HUES48 (cell line): Measurements from ENCODE around the gene GPR55.

Source experiments
- H3K27ac ChIP-seq: one replicate; pipeline ENCODE4 v1.7.0; 2013; ENCODE audit warnings: low read depth, low read length, inconsistent platforms
- H3K27me3 ChIP-seq: 2 replicates; pipeline ENCODE4 v1.6.1; 2013; ENCODE audit warnings: mild to moderate bottlenecking, low read length; ENCODE audit not compliant: control insufficient read depth, insufficient read depth
- H3K36me3 ChIP-seq: 2 replicates; pipeline ENCODE4 v1.6.1; 2013; ENCODE audit warnings: low read length; ENCODE audit not compliant: control insufficient read depth, insufficient read depth
- H3K4me1 ChIP-seq: 2 replicates; pipeline ENCODE4 v1.6.1; 2013; ENCODE audit warnings: mild to moderate bottlenecking, low read length; ENCODE audit not compliant: control insufficient read depth, insufficient read depth
- H3K4me3 ChIP-seq: 2 replicates; pipeline ENCODE4 v1.5.1; 2013; ENCODE audit warnings: mild to moderate bottlenecking, low read depth, low read length
- H3K9ac ChIP-seq: 2 replicates; pipeline ENCODE4 v1.6.1; 2013; ENCODE audit warnings: mild to moderate bottlenecking, low read depth, low read length, moderate library complexity
- H3K9me3 ChIP-seq: 2 replicates; pipeline ENCODE4 v1.6.1; 2013; ENCODE audit warnings: low read length; ENCODE audit not compliant: control insufficient read depth, insufficient read depth

The GPR55 gene

DNA sequence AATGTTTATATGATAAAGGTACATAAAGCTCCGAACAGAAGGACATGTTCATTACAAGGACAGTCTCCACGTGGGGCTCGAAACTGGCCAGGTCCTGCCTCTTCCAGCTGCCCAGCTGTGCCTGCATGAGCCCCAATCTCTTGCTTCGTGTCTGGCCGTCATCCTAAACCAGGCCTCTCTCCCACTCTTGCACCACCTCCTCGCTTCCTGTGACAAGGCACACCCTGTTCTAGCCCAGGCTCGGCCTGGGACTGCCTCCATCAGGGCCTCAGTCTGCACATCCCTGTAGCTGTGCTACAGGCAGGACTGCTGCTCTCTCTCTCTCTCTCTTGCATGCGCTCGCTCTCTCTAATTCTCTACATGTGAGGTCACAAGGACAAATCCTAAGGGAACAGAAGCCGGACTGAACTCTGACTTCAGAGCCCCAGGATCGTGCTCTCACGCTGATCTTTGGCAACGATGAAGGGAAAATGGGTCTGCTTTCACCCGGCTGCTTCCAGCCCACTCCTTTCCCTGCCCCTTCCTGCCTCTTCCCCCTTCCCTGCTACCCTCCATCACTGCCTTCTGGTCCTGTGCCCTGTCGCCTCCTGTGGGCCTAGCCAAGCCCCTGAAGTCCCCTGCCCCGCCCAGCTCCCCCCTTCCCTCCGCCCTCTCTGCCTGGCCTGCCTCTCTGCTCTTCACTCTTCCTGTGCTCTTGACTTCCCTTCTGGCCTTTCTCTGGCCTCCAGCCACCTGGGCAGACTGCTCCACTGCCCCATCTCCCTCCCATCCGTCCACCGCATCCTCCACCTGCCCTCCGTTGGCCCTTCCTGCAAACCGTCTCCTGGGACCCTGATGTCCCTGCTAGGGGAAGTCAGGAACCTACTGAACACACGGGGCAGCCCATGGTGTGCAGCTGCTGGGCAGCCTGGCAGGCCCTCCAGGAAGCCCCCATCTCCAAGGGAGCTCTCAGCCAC is 7.8 kb upstream of the GPR55 start:
- Histone ChIP-seq H3K9ac (no peak overlapping the region), H3K4me1 (peaks cover 6% of the 10 kb centered on the region; the same call in 1 of the 2 replicates), H3K4me3 (no peak overlapping the region), H3K27me3 (no peaks in the 10 kb centered on the region), H3K36me3 (no peaks in the 10 kb centered on the region), H3K9me3 (peaks cover 4% of the 10 kb centered on the region; the same call in 1 of the 2 replicates), H3K27ac (no peak overlapping the region)

DNA sequence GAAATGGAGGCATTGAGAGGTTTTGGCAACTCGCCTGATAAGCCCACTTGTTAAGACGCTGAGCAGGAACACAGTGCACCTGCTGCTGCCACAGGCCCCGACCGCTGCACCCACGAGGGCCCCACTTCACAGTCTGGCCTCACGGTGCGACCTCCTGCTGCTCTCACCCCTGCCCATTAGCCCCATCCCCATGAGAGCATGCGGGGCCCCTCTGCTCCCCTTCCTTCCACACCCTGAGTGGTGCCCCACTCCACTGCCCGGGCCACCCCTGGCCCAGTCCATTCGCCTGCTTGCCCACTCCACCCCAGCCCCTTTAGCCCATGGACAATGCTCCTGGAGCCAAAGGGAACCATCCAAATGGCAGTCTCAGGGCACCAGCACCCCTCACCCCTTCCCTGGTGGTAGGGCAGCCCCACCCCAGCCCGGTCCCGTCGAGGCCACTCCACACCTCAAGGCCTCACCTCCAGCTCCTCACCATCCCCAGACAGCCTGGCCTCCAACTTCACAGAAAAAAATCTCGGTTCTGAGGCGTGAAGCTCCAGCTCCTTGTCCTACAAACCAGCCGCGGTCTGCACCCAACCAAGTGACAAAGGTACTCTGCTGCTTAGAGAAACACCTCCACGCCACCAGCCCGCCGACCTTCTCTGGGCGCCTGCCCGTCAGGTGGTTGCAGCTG is 6.7 kb upstream of the GPR55 start:
- H3K27ac ChIP-seq = no peak overlapping the region
- H3K4me3 ChIP-seq = no peak overlapping the region
- H3K4me1 ChIP-seq = peaks cover 6% of the 10 kb centered on the region; the same call in 1 of the 2 replicates
- H3K9ac ChIP-seq = no peak overlapping the region
- H3K9me3 ChIP-seq = no peaks in the 10 kb centered on the region
- no peaks in the 10 kb centered on the region for H3K27me3 ChIP-seq
- no peaks in the 10 kb centered on the region for H3K36me3 ChIP-seq

DNA sequence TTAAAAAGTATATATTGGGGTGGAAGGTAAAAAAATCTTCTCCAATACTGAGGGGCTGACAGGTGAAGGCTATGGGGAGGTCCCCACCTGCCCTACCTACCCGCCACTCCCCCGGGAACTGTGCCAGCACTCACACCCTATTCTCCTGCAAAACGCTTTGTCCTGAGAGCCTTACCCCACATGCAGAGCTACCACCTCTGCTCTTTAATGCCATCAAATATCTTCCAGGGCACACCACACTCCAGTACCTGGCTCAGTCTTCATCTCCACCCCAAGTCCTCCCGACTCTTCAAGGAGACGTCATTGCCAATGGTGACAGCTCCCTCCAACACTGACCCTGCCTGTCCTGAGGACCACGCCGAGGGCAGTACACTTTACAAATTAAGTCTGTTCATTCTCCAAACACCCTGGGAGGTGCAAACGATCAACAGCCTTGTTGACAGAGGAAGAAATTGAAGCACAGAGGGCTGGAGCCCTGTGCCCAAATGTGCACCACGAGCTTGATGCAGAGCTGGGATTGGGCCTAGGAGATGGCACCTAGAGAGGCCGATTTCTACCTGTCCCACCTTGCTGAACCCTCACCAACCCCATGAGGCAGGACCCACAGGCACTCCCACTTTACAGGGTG is 6.0 kb upstream of the GPR55 start:
- H3K27ac ChIP-seq = no peak overlapping the region
- no peak overlapping the region for H3K4me3 ChIP-seq
- H3K9me3 ChIP-seq = no peaks in the 10 kb centered on the region
- H3K36me3 ChIP-seq = no peaks in the 10 kb centered on the region
- no peaks in the 10 kb centered on the region for H3K27me3 ChIP-seq
- H3K9ac ChIP-seq = no peak overlapping the region
- peaks cover 6% of the 10 kb centered on the region; the same call in 1 of the 2 replicates for H3K4me1 ChIP-seq

DNA sequence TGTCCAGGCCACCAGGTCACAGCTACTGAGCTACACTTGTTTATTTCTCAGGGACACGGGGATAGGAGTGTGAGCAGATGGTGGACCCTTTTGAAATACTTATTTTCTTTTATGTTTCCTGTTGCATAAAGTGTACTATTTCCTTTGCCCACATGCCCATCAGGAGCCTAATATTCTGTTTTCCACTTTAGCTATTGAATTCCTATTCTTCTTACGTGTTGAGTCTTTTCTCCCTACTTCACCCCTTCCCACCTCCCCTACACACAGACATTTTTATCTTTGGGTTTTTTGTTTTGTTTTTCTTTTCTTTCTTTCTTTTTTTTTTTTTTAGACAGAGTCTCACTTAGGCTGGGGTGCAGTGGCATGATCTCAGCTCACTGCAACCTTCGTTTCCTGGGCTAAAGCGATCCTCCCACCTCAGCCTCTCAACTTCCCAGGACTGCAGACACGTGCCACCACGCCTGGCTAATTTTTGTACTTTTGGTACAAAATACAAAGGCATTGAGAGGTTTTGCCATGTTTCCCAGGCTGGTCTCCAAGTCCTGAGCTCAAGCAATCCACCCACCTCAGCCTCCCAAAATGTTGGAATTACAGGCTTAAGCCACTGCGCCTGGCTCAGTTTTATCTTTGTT is 5.2 kb upstream of the GPR55 start:
- H3K4me1 ChIP-seq = peaks cover 6% of the 10 kb centered on the region; the same call in 1 of the 2 replicates
- H3K36me3 ChIP-seq = no peaks in the 10 kb centered on the region
- H3K4me3 ChIP-seq = no peak overlapping the region
- H3K9ac ChIP-seq = no peak overlapping the region
- H3K27me3 ChIP-seq = no peaks in the 10 kb centered on the region
- H3K9me3 ChIP-seq = no peaks in the 10 kb centered on the region
- H3K27ac ChIP-seq = no peak overlapping the region

DNA sequence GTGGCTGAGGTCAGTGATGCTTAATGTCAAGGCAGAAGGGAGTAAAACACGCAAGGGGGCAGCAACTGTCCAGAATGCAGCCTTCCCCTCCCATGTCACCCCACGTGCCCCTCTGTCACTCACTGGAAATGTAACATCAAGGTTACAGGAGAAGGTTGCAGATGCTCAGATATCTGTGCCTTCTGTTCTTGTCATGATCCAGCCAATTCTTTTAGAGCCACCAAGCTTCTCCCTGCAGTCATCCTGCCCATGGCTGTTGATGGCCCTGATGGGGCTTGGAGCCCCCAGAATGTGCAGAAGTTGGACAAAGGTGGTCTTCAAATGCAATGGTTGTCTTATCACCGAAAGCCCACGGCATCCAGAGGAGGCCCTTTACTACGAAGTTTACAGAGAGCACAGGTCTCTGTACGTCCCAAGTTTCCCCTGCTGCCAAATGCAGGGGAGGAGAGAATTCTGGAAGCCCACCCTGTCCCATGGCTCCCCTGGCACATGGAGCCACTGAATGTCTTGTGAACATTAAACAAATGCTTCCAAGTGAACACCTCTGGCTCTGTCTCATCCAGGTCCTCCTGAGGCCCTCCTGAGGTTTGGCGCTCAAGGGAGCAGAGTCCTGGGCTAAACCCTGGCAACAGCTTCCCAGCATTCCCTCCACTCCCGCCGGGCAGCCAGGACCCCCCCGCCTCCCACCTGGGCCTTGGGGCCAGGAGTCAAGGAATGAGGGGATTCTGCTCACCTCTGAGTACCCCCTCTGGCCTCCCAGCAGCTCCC is 4.5 kb upstream of the GPR55 start:
- H3K36me3 ChIP-seq = no peaks in the 10 kb centered on the region
- H3K4me1 ChIP-seq = peaks cover 6% of the 10 kb centered on the region; the same call in 1 of the 2 replicates
- no peaks in the 10 kb centered on the region for H3K27me3 ChIP-seq
- no peak overlapping the region for H3K4me3 ChIP-seq
- H3K9me3 ChIP-seq = no peaks in the 10 kb centered on the region
- no peak overlapping the region for H3K27ac ChIP-seq
- H3K9ac ChIP-seq = no peak overlapping the region

DNA sequence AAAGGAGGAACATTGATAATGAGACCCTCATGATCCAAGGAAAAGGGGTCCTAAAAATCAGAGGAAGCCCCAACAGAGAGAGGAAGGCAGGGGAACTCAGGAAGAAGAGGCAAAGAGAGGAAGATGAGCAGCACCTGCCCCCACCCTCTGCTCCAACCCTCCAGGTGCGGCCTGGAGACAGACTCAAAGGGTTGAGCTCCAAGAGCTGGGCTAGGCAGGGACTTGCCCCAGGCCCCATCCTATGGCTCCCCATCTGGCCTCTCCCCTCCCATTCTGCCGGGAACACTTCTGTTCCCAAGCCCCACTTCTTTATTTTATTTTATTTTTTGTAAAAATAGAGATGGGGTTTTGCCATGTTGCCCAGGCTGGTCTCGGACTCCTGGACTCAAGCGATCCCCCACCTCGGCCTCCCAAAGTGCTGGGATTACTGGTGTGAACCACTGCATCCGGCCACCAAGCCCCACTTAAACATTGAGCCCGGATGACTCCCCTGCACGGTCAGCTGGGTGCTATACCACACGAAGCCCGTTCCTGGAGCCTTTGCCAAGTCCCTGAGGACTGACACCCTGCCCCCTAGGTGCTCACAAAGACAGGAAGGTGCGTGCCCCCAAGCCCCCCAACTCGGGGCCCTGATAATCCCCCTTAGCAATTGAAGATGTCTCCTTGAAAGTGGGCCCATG is 3.8 kb upstream of the GPR55 start:
- Histone ChIP-seq H3K27ac (no peak overlapping the region), H3K4me1 (no peaks in the 10 kb centered on the region; the same call in 1 of the 2 replicates), H3K4me3 (no peak overlapping the region), H3K9ac (no peak overlapping the region), H3K9me3 (no peaks in the 10 kb centered on the region), H3K27me3 (no peaks in the 10 kb centered on the region), H3K36me3 (no peaks in the 10 kb centered on the region)

DNA sequence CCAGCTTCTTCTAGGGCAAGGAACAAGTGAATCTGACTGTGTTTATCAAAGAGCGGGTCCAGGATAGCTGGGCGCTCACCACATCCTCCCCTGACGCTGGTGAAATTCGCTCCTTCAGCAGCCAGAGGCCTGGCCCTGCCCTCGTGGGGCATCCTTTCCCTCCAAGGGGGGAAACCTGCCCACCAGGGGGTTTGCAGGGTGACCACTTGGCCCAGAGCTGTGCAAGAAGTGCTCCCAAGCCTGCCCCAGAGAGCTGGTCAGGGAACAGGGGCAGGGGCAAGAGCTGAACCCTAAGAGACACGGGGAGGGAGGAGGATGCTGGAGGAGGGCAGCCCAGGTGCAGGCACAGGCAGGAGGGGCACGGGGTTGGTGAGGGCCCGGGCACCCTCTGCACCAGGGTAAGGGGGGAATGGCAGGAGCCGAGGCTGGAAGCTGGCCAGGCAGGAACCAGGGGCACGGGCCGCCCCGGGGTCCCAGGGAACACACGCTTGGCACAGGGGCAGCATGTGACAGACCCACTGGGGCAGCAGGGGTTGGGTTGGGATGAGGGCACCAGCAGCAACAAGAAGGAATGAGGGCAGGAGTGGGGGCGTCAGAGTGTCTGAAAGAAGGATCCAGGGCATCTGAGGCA is 2.8 kb upstream of the GPR55 start:
- Histone ChIP-seq H3K4me3 (no peak overlapping the region), H3K9me3 (no peaks in the 10 kb centered on the region), H3K27me3 (no peaks in the 10 kb centered on the region), H3K9ac (no peak overlapping the region), H3K36me3 (no peaks in the 10 kb centered on the region), H3K4me1 (no peaks in the 10 kb centered on the region), H3K27ac (no peak overlapping the region)

DNA sequence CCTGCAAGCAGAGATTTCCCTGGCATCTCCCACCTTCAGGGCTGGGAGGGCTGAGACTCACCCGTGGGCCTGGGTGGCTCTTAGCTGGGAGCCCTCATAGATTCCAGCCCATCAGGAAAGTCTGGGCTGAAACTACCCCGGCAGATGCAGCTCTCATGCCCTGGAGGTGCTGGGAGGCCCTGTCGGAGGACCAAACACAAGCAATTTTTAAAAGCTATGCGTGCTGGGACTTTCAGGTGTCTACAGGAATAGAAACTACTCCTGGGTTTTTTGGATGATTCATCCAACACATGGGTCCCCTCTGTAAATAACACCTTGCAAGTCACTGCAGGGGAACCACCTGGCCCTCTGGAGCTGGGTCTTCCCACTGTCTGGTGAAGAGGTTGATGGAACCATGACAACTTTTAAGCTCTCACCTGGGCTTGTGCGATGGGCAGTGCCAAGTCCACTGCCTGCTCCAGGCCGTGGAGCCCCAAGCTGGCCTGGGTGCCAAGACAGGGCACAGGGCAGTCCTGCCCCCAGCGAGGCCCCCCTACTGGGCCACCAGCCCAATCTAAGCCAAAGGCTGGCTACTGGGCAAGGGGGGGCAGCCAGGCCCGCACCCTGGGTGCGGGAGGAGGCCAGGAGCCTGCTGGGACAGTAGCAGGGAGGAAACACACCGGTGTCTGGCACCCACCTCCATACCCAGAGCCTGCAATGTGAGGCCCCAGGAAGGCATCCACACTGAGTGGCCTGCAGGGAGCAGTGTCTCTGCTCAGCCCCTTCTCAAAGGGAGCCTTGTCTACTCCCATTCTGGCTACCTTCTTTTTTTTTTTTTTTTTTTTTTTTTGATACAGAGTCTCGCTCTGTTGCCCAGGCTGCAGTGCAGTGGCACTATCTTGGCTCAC is 1.1 kb upstream of the GPR55 start:
- Histone ChIP-seq H3K4me3 (no peak overlapping the region), H3K36me3 (no peaks in the 10 kb centered on the region), H3K27me3 (no peaks in the 10 kb centered on the region), H3K9ac (no peak overlapping the region), H3K27ac (no peak overlapping the region), H3K4me1 (peaks cover 3% of the 10 kb centered on the region; the same call in 1 of the 2 replicates), H3K9me3 (no peaks in the 10 kb centered on the region)

DNA sequence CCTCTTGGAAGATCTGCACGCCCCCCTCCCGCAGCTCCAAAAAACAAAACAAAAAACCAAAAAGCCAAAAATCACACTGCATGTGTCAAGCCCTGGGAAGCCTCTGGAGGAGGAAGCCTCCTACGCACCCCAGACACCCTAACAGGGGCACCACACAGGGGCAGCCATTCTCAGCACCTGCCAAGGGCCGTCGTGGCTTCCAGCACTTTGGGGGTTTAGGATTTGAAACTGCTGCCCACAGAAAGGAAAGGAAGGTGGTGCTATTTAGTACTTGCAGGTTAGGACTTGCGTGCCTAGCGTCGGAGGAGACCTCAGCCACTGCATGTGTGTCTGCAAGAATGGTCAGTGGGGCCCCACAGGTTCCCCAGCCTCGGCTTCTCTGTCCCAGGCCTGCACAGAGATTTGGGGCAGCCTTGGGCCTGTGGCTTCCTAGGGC is 419 bp upstream of the GPR55 start:
- H3K4me3 ChIP-seq = no peak overlapping the region
- no peaks in the 10 kb centered on the region for H3K9me3 ChIP-seq
- H3K36me3 ChIP-seq = no peaks in the 10 kb centered on the region
- no peak overlapping the region for H3K27ac ChIP-seq
- H3K9ac ChIP-seq = no peak overlapping the region
- peaks cover 3% of the 10 kb centered on the region; the same call in 1 of the 2 replicates for H3K4me1 ChIP-seq
- H3K27me3 ChIP-seq = no peaks in the 10 kb centered on the region
